Neural cell (in vitro differentiated cells): ENCODE measurements around the gene SSBP3.

Experiments
- EP300 ChIP-seq: fragments of 450-650 bp; conservative IDR thresholded peaks from 2 replicates; pipeline ENCODE4 v1.6.1; 2014; ENCODE audit warnings: antibody characterized with exemption, mild to moderate bottlenecking, moderate library complexity; ENCODE audit not compliant: poor library complexity, severe bottlenecking
- EZH2 ChIP-seq: fragments of 200-600, 300-800 bp; shearing (Covaris generic), sonication (generic); IDR thresholded peaks from 2 replicates; pipeline ENCODE4 v1.6.1; 2014; ENCODE audit warnings: antibody characterized with exemption, low read length, borderline replicate concordance, mild to moderate bottlenecking; ENCODE audit not compliant: insufficient read depth, poor library complexity, severe bottlenecking
- MXI1 ChIP-seq: fragments of 450-650 bp; conservative IDR thresholded peaks from 2 replicates; pipeline ENCODE4 v1.6.1; 2014; ENCODE audit warnings: antibody characterized with exemption, mild to moderate bottlenecking; ENCODE audit not compliant: poor library complexity, severe bottlenecking
- POLR2AphosphoS5 ChIP-seq: IDR thresholded peaks from 2 replicates; pipeline ENCODE4 v1.6.1; 2012
- RAD21 ChIP-seq: fragments of 450-650 bp; conservative IDR thresholded peaks from 2 replicates; pipeline ENCODE4 v1.6.1; 2014; ENCODE audit warnings: antibody characterized with exemption, mild to moderate bottlenecking, moderate library complexity
- SMC3 ChIP-seq: fragments of 450-650 bp; conservative IDR thresholded peaks from 2 replicates; pipeline ENCODE4 v1.6.1; 2014; ENCODE audit warnings: antibody characterized with exemption, mild to moderate bottlenecking, moderate library complexity; ENCODE audit not compliant: poor library complexity
- TF ChIP-seq, protein P1 (sequence below): fragments of 450-650 bp; IDR thresholded peaks from 2 replicates; pipeline ENCODE4 v1.5.1; 2014; ENCODE audit warnings: antibody characterized with exemption, mild to moderate bottlenecking, moderate library complexity; ENCODE audit not compliant: poor library complexity, severe bottlenecking

DNA sequence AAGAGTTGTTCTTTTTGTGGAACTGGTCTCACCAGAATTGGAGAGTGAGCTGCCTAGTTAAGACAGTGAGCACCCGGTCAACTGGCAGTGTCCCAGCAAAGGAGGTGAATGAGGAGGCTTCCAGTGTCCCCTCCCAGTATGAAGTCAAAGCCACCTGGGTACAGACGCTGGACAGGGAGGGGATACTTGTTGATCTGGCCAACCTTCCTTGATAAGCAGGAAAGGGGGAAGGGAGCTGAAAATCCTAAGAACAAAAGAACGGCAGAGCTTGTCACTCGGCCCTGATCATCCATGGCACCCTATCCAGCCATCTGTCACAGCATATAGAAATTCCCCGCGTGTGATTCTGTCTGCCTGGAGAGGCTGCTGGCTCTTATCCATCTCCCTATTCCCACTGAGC, 91.5 kb downstream of the SSBP3 start:
- TF ChIP-seq, protein P1, sequence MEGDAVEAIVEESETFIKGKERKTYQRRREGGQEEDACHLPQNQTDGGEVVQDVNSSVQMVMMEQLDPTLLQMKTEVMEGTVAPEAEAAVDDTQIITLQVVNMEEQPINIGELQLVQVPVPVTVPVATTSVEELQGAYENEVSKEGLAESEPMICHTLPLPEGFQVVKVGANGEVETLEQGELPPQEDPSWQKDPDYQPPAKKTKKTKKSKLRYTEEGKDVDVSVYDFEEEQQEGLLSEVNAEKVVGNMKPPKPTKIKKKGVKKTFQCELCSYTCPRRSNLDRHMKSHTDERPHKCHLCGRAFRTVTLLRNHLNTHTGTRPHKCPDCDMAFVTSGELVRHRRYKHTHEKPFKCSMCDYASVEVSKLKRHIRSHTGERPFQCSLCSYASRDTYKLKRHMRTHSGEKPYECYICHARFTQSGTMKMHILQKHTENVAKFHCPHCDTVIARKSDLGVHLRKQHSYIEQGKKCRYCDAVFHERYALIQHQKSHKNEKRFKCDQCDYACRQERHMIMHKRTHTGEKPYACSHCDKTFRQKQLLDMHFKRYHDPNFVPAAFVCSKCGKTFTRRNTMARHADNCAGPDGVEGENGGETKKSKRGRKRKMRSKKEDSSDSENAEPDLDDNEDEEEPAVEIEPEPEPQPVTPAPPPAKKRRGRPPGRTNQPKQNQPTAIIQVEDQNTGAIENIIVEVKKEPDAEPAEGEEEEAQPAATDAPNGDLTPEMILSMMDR: no peak
- TF ChIP-seq POLR2AphosphoS5: no peak
- TF ChIP-seq SMC3: no peak
- no peak for TF ChIP-seq EZH2
- no peak for TF ChIP-seq MXI1
- no peak for TF ChIP-seq RAD21
- no peak for TF ChIP-seq EP300
